ENCODE results near the gene ZNF423.

ZNF423 gene

GRCh38 chr16:49622421-49623402, 233.2 kb downstream of the ZNF423 start:
- no peak for DNase-seq (ENCODE audit: low spot score)

- no peak for DNase-seq (ENCODE audit: low spot score)
Observed at GRCh38 chr16:49622084-49622390, 233.9 kb downstream of the ZNF423 start.

- no peak for DNase-seq (ENCODE audit: low spot score)
Observed at GRCh38 chr16:49621241-49622083, 234.4 kb downstream of the ZNF423 start.

- no peak for DNase-seq (ENCODE audit: low spot score)
Observed at GRCh38 chr16:49620869-49621240, 235.1 kb downstream of the ZNF423 start.

GRCh38 chr16:49620158-49620868, 235.6 kb downstream of the ZNF423 start:
- peak; percentile 25 for DNase-seq (ENCODE audit: low spot score)

- no peak for DNase-seq (ENCODE audit: low spot score)
Observed at GRCh38 chr16:49619811-49620157, 236.1 kb downstream of the ZNF423 start.

GRCh38 chr16:49618955-49619354, 237.0 kb downstream of the ZNF423 start:
- DNase-seq (ENCODE audit: low spot score) = no peak

- DNase-seq (ENCODE audit: low spot score) = no peak
Observed at GRCh38 chr16:49617710-49618330, 238.1 kb downstream of the ZNF423 start.

- DNase-seq (ENCODE audit: low spot score) = no peak
Observed at GRCh38 chr16:49617016-49617629, 238.8 kb downstream of the ZNF423 start.

- DNase-seq (ENCODE audit: low spot score) = no peak
Observed at GRCh38 chr16:49615576-49615975, 240.3 kb downstream of the ZNF423 start.

GRCh38 chr16:49610983-49611382, 244.9 kb downstream of the ZNF423 start:
- no peak for DNase-seq (ENCODE audit: low spot score)

GRCh38 chr16:49608779-49609178, 247.1 kb downstream of the ZNF423 start:
- no peak for DNase-seq (ENCODE audit: low spot score)

GRCh38 chr16:49608098-49608497, 247.8 kb downstream of the ZNF423 start:
- DNase-seq (ENCODE audit: low spot score) = no peak

GRCh38 chr16:49605536-49606254, 250.2 kb downstream of the ZNF423 start:
- DNase-seq (ENCODE audit: low spot score) = no peak

GRCh38 chr16:49604602-49605001, 251.3 kb downstream of the ZNF423 start:
- no peak for DNase-seq (ENCODE audit: low spot score)

GRCh38 chr16:49603956-49604355, 252.0 kb downstream of the ZNF423 start:
- no peak for DNase-seq (ENCODE audit: low spot score)

- no peak for DNase-seq (ENCODE audit: low spot score)
Observed at GRCh38 chr16:49602976-49603310, 253.0 kb downstream of the ZNF423 start.

GRCh38 chr16:49602201-49602975, 253.5 kb downstream of the ZNF423 start:
- DNase-seq (ENCODE audit: low spot score) = no peak

GRCh38 chr16:49601576-49601975, 254.3 kb downstream of the ZNF423 start:
- no peak for DNase-seq (ENCODE audit: low spot score)

GRCh38 chr16:49600976-49601375, 254.9 kb downstream of the ZNF423 start:
- no peak for DNase-seq (ENCODE audit: low spot score)
